Vagina (tissue), 2 donors: Measurements from ENCODE around the gene LNP1. TPM values are rescaled to one million over a fixed set of nuclear protein-coding genes. Genes with fewer than 3 reads are reported as not detected.

ENCODE experiments used
- DNase-seq, 2 donors: peaks; one replicate each; pipeline ENCODE4 v3.0.0-alpha.2; 2017; ENCODE audit errors: extremely low spot score in 2 of 2
- H3K27ac ChIP-seq: fragments of 200-600 bp; sonication (generic); one replicate; pipeline ENCODE4 v1.5.1; 2019
- H3K27me3 ChIP-seq: fragments of 200-600 bp; sonication (generic); one replicate; pipeline ENCODE4 v1.5.1; 2019
- H3K36me3 ChIP-seq, 2 donors: fragments of 200-600 bp; sonication (generic); one replicate each; pipeline ENCODE4 v1.5.1; 2017 to 2019
- H3K4me1 ChIP-seq: fragments of 200-600 bp; sonication (generic); one replicate; pipeline ENCODE4 v1.5.1; 2019
- H3K4me3 ChIP-seq, 2 donors: fragments of 200-600 bp; sonication (generic); 1 replicate in 1 of 2; 2 replicates in 1 of 2; pipeline ENCODE4 v1.5.1; 2016 to 2019
- H3K9me3 ChIP-seq: fragments of 200-600 bp; sonication (generic); one replicate; pipeline ENCODE4 v1.5.1; 2019
- CTCF ChIP-seq, 3 experiments: fragments of 450-650 bp in 2 of 3; fragments of 200-600 bp in 1 of 3; sonication (generic) in 1 of 3; IDR thresholded peaks; one replicate each; pipeline ENCODE4 v1.5.1; 2017 to 2019; ENCODE audit warnings: antibody characterized with exemption in 3 of 3, mild to moderate bottlenecking in 2 of 3, moderate library complexity in 2 of 3
- POLR2A ChIP-seq, 2 donors: fragments of 450-650 bp; IDR thresholded peaks; one replicate each; pipeline ENCODE4 v1.6.1; 2017; ENCODE audit warnings: antibody characterized with exemption in 2 of 2, mild to moderate bottlenecking in 2 of 2, moderate library complexity in 2 of 2
- POLR2AphosphoS5 ChIP-seq, 2 donors: sonication (generic); formaldehyde crosslinking; IDR thresholded peaks; one replicate each; pipeline ENCODE4 v1.9.0; 2017; ENCODE audit warnings: antibody characterized with exemption in 2 of 2, mild to moderate bottlenecking in 2 of 2, low read depth in 1 of 2; ENCODE audit not compliant: insufficient read depth in 1 of 2
- intact Hi-C: fragments of 100-400 bp; cut with DNase I; formaldehyde crosslinking; loops from one replicate; pipeline ENCODE4 v1.15.1; 2023
- total RNA-seq: library from RNA; depleted of rRNA; stranded (reverse); fragments of >200 nt; gene quantifications from one replicate; pipeline ENCODE4 v1.2.3, GENCODE V29; 2016

The LNP1 gene
- total RNA-seq, 1 donor from 2014 or later: 4.4 TPM

GRCh38 chr3:100359035-100359434, 42.3 kb upstream of the LNP1 start:
- Histone ChIP-seq H3K36me3 (peaks cover 0 to 44% of the 10 kb centered on the region in 2 donors), H3K4me3 (no peak overlapping the region), H3K4me1 (no peaks in the 10 kb centered on the region), H3K27ac (no peak overlapping the region), H3K27me3 (no peaks in the 10 kb centered on the region), H3K9me3 (no peaks in the 10 kb centered on the region)
- intact Hi-C loops: no loop called here
- DNase-seq: no peak
- TF ChIP-seq CTCF (IDR thresholded peaks at IDR 0.05) (no peak), POLR2A (IDR thresholded peaks at IDR 0.05) (no peak), POLR2AphosphoS5 (IDR thresholded peaks at IDR 0.05; ENCODE audit: insufficient read depth in 1 of 2, low read depth in 1 of 2) (no peak)

DNA sequence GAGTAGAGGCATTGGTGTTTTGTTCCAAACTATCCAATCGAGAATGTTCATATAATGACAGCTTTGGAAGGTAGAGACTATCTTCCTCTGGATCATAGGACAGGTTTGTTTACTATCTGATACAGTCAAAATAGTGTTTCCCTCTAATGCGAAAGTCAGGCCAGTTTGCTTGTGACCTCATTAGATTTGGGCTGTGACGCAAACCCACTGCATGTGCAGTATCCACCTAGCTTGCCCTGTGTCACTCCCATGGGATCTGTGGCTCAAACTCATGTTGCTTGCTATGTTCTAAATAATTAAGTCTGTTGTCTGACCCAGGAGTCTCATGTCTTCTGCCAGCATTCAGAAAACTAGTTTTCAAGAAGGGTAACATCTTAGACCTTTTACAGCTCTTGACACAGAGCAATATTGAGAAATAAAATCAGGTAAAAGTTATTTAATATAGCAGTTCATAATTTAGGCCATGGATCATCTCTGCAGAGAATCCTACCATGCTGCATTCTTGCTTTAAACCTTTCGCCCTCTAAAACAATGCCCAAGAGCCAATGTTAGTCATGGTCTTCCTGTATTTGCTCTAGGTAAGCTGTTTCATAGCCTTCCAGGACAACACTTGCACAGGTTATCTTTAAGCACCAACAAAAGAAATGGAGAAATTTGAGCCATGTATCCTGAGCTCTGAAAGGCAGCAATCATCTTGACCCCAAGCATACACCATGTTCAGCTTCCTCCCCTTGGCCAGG, 40.4 kb upstream of the LNP1 start:
- Histone ChIP-seq H3K27me3 (no peaks in the 10 kb centered on the region), H3K27ac (no peak overlapping the region), H3K9me3 (no peaks in the 10 kb centered on the region), H3K4me3 (no peak overlapping the region), H3K4me1 (no peaks in the 10 kb centered on the region), H3K36me3 (peaks cover 0 to 35% of the 10 kb centered on the region in 2 donors)
- intact Hi-C loops: no loop called here
- TF ChIP-seq POLR2A (IDR thresholded peaks at IDR 0.05) (no peak), POLR2AphosphoS5 (IDR thresholded peaks at IDR 0.05; ENCODE audit: insufficient read depth in 1 of 2, low read depth in 1 of 2) (no peak), CTCF (IDR thresholded peaks at IDR 0.05) (no peak)
- DNase-seq: no peak

DNA sequence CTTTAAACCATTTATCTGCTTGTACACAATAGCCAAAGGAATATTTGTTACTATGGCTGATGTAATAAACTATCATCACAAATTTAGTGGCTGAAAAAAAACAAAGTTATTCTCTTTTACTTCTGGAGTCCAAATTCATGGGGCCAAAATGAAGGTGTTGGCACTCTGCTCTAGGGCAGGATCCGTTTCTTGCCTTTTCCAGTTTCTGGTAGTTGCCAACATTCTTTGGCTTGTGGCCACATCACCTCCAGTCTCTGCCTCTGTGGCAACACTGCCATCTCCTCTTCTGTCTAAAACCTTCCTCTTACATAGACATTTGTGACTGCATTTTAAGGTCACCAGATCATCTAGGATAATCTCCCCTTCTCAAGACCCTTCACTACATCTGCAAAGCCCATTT, 39.4 kb upstream of the LNP1 start:
- no peak for DNase-seq
- no peaks in the 10 kb centered on the region for H3K27me3 ChIP-seq
- no peak overlapping the region for H3K4me3 ChIP-seq
- H3K36me3 ChIP-seq: peaks cover 0 to 40% of the 10 kb centered on the region in 2 donors
- intact Hi-C loops: no loop called here
- H3K4me1 ChIP-seq: no peaks in the 10 kb centered on the region
- H3K9me3 ChIP-seq: no peaks in the 10 kb centered on the region
- TF ChIP-seq POLR2AphosphoS5 (IDR thresholded peaks at IDR 0.05; ENCODE audit: insufficient read depth in 1 of 2, low read depth in 1 of 2): no peak
- no peak for TF ChIP-seq CTCF (IDR thresholded peaks at IDR 0.05)
- TF ChIP-seq POLR2A (IDR thresholded peaks at IDR 0.05): no peak
- no peak overlapping the region for H3K27ac ChIP-seq

DNA sequence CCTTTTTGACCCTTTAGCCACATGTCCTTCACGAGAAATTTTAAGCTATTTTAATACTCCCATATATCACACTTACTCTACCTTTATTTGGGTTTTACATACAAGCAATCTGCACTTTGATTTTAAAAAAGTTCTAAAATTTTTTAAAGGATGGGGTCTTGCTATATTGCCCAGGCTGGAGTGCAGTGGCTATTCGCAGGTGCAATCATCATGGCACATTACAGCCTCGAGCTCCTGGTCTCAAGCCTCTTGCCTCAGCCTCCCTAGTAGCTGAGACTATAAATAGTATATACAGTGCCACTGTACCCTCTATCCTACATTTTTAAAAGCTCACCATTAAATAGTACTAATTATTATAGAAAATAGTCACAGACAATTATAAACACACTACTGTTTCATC, 36.9 kb upstream of the LNP1 start:
- Histone ChIP-seq H3K9me3 (no peaks in the 10 kb centered on the region), H3K4me1 (no peaks in the 10 kb centered on the region), H3K27ac (no peak overlapping the region), H3K27me3 (no peaks in the 10 kb centered on the region), H3K36me3 (peaks cover 0 to 51% of the 10 kb centered on the region in 2 donors), H3K4me3 (no peak overlapping the region)
- TF ChIP-seq POLR2A (IDR thresholded peaks at IDR 0.05): no peak
- no peak for TF ChIP-seq POLR2AphosphoS5 (IDR thresholded peaks at IDR 0.05; ENCODE audit: insufficient read depth in 1 of 2, low read depth in 1 of 2)
- no peak for TF ChIP-seq CTCF (IDR thresholded peaks at IDR 0.05)
- DNase-seq: no peak
- intact Hi-C loops: no loop called here

GRCh38 chr3:100366424-100366823, 34.9 kb upstream of the LNP1 start:
- intact Hi-C loops: no loop called here
- TF ChIP-seq POLR2A (IDR thresholded peaks at IDR 0.05) (no peak), CTCF (IDR thresholded peaks at IDR 0.05) (no peak), POLR2AphosphoS5 (IDR thresholded peaks at IDR 0.05; ENCODE audit: insufficient read depth in 1 of 2, low read depth in 1 of 2) (no peak)
- H3K36me3 ChIP-seq: peaks cover 0 to 61% of the 10 kb centered on the region in 2 donors
- no peaks in the 10 kb centered on the region for H3K27me3 ChIP-seq
- no peaks in the 10 kb centered on the region for H3K9me3 ChIP-seq
- H3K4me1 ChIP-seq: no peaks in the 10 kb centered on the region
- H3K27ac ChIP-seq: no peak overlapping the region
- no peak for DNase-seq
- H3K4me3 ChIP-seq: no peak overlapping the region
